Gastroesophageal sphincter (tissue), 4 donors: ENCODE data around the gene CHST11. TPM values are rescaled to one million over a fixed set of nuclear protein-coding genes. Genes with fewer than 3 reads are reported as not detected.

Source experiments
- ATAC-seq: fragments of 150-250 bp; one replicate; pipeline ENCODE4 v1.9.1; 2016; ENCODE audit warnings: mild to moderate bottlenecking, moderate library complexity
- H3K27ac ChIP-seq, 4 donors: fragments of 200-600 bp; sonication (generic) in 3 of 4; 1 replicate in 3 of 4; 2 replicates in 1 of 4; pipeline ENCODE4 v1.5.1; 2016 to 2019
- H3K27me3 ChIP-seq: fragments of 200-600 bp; sonication (generic); one replicate; pipeline ENCODE4 v1.5.1; 2019
- H3K36me3 ChIP-seq, 2 donors: fragments of 200-600 bp; sonication (generic); one replicate each; pipeline ENCODE4 v1.5.1; 2019; ENCODE audit warnings: control low read depth in 1 of 2
- H3K4me1 ChIP-seq, 3 donors: fragments of 200-600 bp; sonication (generic); 1 replicate in 2 of 3; 2 replicates in 1 of 3; pipeline ENCODE4 v1.5.1; 2016 to 2019; ENCODE audit warnings: control low read depth in 2 of 3
- H3K4me3 ChIP-seq, 2 donors: fragments of 200-600 bp; sonication (generic); one replicate each; pipeline ENCODE4 v1.5.1; 2019; ENCODE audit warnings: mild to moderate bottlenecking in 1 of 2, moderate library complexity in 1 of 2
- H3K9me3 ChIP-seq, 3 donors: fragments of 200-600 bp; sonication (generic); one replicate each; pipeline ENCODE4 v1.5.1; 2017 to 2019; ENCODE audit warnings: control low read depth in 2 of 3
- CTCF ChIP-seq, 4 experiments: fragments of 200-600 bp in 2 of 4; fragments of 450-650 bp in 2 of 4; sonication (generic) in 1 of 4; IDR thresholded peaks; one replicate each; pipeline ENCODE4 v1.5.1; 2017 to 2019; ENCODE audit warnings: antibody characterized with exemption in 4 of 4, mild to moderate bottlenecking in 2 of 4, moderate library complexity in 2 of 4
- EP300 ChIP-seq: sonication (generic); formaldehyde crosslinking; IDR thresholded peaks from one replicate; pipeline ENCODE4 v1.6.1; 2017; ENCODE audit warnings: antibody characterized with exemption, mild to moderate bottlenecking
- POLR2A ChIP-seq, 2 donors: fragments of 450-650 bp; IDR thresholded peaks; one replicate each; pipeline ENCODE4 v1.6.1; 2017; ENCODE audit warnings: antibody characterized with exemption in 2 of 2, mild to moderate bottlenecking in 2 of 2, moderate library complexity in 1 of 2
- POLR2AphosphoS5 ChIP-seq: sonication (generic); formaldehyde crosslinking; IDR thresholded peaks from one replicate; pipeline ENCODE4 v1.6.1; 2017; ENCODE audit warnings: antibody characterized with exemption
- WGBS, 2 donors: methylation state at CpG; one replicate each; pipeline ENCODE4 v1.1.5; 2018; ENCODE audit warnings: low coverage in 1 of 2; 5-methylcytosine and 5-hydroxymethylcytosine counted together
- total RNA-seq, 4 donors: library from RNA; depleted of rRNA; stranded (reverse); fragments of >200 nt; gene quantifications; one replicate each; pipeline ENCODE4 v1.1.0, GENCODE V29; 2016

Gene CHST11
- total RNA-seq, 4 donors from 2014 or later: 4.3 to 15.6 (median 11.0) TPM

- Histone ChIP-seq H3K4me3 (no peak overlapping the region), H3K27ac (peak overlapping the region in 3 of 4 donors; percentile 31 to 63 (median 46)), H3K27me3 (no peaks in the 10 kb centered on the region), H3K4me1 (peaks cover 0 to 74% (median 46%) of the 10 kb centered on the region in 3 donors), H3K36me3 (no peaks in the 10 kb centered on the region), H3K9me3 (no peaks in the 10 kb centered on the region)
- TF ChIP-seq EP300: no peak
- TF ChIP-seq CTCF (IDR thresholded peaks at IDR 0.05): no peak
- TF ChIP-seq POLR2AphosphoS5: no peak
- no peak for TF ChIP-seq POLR2A (IDR thresholded peaks at IDR 0.05)
- ATAC-seq: no peak
- 53 to 71% methylated on average over 6 of the region's 6 CpGs for WGBS, 2 donors
These were observed 214.0 kb downstream of the CHST11 start for GRCh38 chr12:104670439-104671408.

GRCh38 chr12:104671409-104672095, 214.8 kb downstream of the CHST11 start:
- H3K4me3 ChIP-seq: no peak overlapping the region
- peaks cover 0 to 74% (median 46%) of the 10 kb centered on the region in 3 donors for H3K4me1 ChIP-seq
- H3K9me3 ChIP-seq: no peaks in the 10 kb centered on the region
- no peaks in the 10 kb centered on the region for H3K36me3 ChIP-seq
- peak overlapping the region in 3 of 4 donors; percentile 31 to 60 (median 46) for H3K27ac ChIP-seq
- H3K27me3 ChIP-seq: no peaks in the 10 kb centered on the region
- peak; percentile 77 for ATAC-seq
- 54 to 62% methylated on average over 6 to 10 of the region's 12 CpGs for WGBS, 2 donors
- no peak for TF ChIP-seq POLR2A (IDR thresholded peaks at IDR 0.05)
- no peak for TF ChIP-seq CTCF (IDR thresholded peaks at IDR 0.05)
- peak; percentile 96 for TF ChIP-seq POLR2AphosphoS5

GRCh38 chr12:104672096-104672445, 215.3 kb downstream of the CHST11 start:
- Histone ChIP-seq H3K36me3 (no peaks in the 10 kb centered on the region), H3K4me1 (peaks cover 0 to 72% (median 46%) of the 10 kb centered on the region in 3 donors), H3K4me3 (no peak overlapping the region), H3K27ac (peak overlapping the region in 3 of 4 donors; percentile 31 to 60 (median 42)), H3K9me3 (no peaks in the 10 kb centered on the region), H3K27me3 (no peaks in the 10 kb centered on the region)
- 44 to 79% methylated on average over 2 to 6 of the region's 8 CpGs for WGBS, 2 donors
- TF ChIP-seq EP300: no peak
- no peak for TF ChIP-seq CTCF (IDR thresholded peaks at IDR 0.05)
- no peak for TF ChIP-seq POLR2AphosphoS5
- TF ChIP-seq POLR2A (IDR thresholded peaks at IDR 0.05): no peak
- ATAC-seq: no peak

GRCh38 chr12:104672501-104673265, 215.9 kb downstream of the CHST11 start:
- WGBS, 2 donors: 41 to 50% methylated on average over 6 to 8 of the region's 10 CpGs
- no peaks in the 10 kb centered on the region for H3K36me3 ChIP-seq
- H3K9me3 ChIP-seq: no peaks in the 10 kb centered on the region
- TF ChIP-seq POLR2A (IDR thresholded peaks at IDR 0.05) (no peak), EP300 (no peak), POLR2AphosphoS5 (peak; percentile 62), CTCF (IDR thresholded peaks at IDR 0.05) (no peak)
- H3K4me1 ChIP-seq: peaks cover 0 to 66% (median 46%) of the 10 kb centered on the region in 3 donors
- no peak for ATAC-seq
- H3K4me3 ChIP-seq: no peak overlapping the region
- peak overlapping the region in 3 of 4 donors; percentile 31 to 60 (median 42) for H3K27ac ChIP-seq
- H3K27me3 ChIP-seq: no peaks in the 10 kb centered on the region
